Stimulated activated naive B cell treated with anti-CD40 and anti-IgM and Interleukin-4, amounts not matched to agents 10 μg/mL and 1 μg/mL and 100 μg/mL, for 72 hours (primary cell): ENCODE data around the gene HHATL.

Experiments used
- ATAC-seq, 2 donors: fragments of 150-1000 bp; cut with Tn5 transposase; replicated peaks; 2 replicates each; pipeline ENCODE4 v1.10.0; 2021; ENCODE audit warnings: moderate library complexity in 1 of 2
- DNase-seq: peaks from one replicate; pipeline ENCODE4 v3.0.0; 2021
- H3K27ac Mint-ChIP-seq: one replicate; pipeline ENCODE4 v1.8.0; 2022; ENCODE audit warnings: mild to moderate bottlenecking, mixed read lengths
- H3K27me3 Mint-ChIP-seq, 2 donors: one replicate each; pipeline ENCODE4 v1.8.0; 2022; ENCODE audit warnings: mixed read lengths in 2 of 2
- H3K36me3 Mint-ChIP-seq, 2 donors: one replicate each; pipeline ENCODE4 v1.8.0; 2022; ENCODE audit warnings: mixed read lengths in 2 of 2, mild to moderate bottlenecking in 1 of 2
- H3K4me1 Mint-ChIP-seq, 2 donors: one replicate each; pipeline ENCODE4 v1.8.0; 2022; ENCODE audit warnings: mixed read lengths in 2 of 2, mild to moderate bottlenecking in 1 of 2
- H3K4me3 Mint-ChIP-seq, 2 donors: one replicate each; pipeline ENCODE4 v1.8.0; 2022; ENCODE audit warnings: mild to moderate bottlenecking in 2 of 2, mixed read lengths in 2 of 2, moderate library complexity in 1 of 2
- H3K9me3 Mint-ChIP-seq, 2 donors: one replicate each; pipeline ENCODE4 v1.8.0; 2022; ENCODE audit warnings: mixed read lengths in 2 of 2, mild to moderate bottlenecking in 1 of 2

The HHATL gene, protein sequence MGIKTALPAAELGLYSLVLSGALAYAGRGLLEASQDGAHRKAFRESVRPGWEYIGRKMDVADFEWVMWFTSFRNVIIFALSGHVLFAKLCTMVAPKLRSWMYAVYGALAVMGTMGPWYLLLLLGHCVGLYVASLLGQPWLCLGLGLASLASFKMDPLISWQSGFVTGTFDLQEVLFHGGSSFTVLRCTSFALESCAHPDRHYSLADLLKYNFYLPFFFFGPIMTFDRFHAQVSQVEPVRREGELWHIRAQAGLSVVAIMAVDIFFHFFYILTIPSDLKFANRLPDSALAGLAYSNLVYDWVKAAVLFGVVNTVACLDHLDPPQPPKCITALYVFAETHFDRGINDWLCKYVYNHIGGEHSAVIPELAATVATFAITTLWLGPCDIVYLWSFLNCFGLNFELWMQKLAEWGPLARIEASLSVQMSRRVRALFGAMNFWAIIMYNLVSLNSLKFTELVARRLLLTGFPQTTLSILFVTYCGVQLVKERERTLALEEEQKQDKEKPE

DNA sequence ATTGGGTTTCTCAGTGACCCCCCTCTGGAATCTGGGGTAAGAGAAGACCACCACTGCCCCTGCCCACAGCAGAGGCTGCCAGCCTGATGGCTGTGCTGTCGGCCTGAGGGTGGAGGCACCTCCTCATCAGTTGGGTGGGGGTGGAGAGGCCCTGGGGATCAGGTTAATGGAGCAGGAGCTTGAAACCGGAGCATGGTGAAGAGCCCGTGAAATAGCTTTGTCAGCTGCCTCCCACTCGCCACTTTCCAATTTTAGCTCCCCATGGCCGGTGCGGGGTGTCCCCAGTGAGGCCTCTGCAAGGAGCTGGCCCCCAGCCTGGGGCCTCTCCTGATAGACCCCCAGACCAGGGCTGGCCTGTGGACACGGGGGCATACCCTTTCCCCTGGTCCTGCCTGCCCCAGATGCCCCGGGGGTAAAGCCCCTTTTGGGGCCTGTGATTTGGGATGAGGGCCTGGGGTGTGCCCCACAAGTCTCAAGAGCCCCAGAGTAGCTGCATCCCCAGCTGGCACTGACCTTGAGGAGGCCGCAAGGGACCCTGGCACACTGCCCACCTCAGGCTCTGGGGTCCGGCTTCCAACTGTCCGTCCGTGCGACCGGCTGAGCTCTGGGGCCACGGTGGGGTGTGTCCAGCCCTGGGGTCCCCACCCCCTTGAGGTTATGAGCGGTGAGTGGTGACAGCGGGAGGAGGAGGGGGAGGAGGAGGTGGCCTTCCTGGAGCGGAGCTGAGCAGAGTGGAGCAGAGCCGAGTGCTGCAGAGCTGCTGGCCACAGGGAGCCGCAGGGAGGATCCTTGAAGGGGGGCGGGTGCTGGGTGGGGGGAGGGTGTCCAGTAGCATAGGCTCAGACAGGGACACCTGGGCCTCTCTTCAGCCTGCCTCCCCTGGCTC is at the start of gene HHATL:
Gene HHATL (minus strand): TSS at position 733 of the 886 bp plus-strand sequence. CDS start 1,972 bp downstream, outside the sequence.
- Mint-ChIP-seq H3K4me1 (peaks cover 0 to 6% of the 10 kb centered on the region in 2 donors), H3K4me3 (no peak within 1 kb of the TSS), H3K27me3 (peaks cover 25 to 34% of the 10 kb centered on the region in 2 donors), H3K36me3 (no peaks in the 10 kb centered on the region), H3K27ac (no peak within 1 kb of the TSS), H3K9me3 (no peaks in the 10 kb centered on the region)
- ATAC-seq (no peak), DNase-seq (no peak)

DNA sequence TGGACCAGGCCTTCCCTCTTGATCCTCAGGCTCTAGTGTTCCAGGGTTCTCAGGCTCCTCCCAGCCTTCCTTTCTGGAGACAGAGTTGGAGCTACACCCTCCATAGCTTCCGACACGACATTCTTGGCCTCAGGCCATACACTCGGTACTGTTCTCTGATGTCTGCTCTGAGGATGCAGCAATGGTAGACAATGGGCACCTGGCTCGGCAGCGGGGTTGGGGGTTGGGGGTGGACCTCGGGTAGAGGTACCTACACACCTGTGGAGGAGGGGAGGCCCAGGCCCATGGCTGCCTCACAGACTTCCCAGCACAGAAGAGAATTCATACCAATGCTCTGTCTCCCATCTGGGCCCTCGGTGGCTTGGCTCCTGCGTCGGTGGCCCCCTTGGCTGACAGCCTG is 49.0 kb upstream of the HHATL start:
- no peaks in the 10 kb centered on the region for H3K27me3 Mint-ChIP-seq
- no peak for ATAC-seq

DNA sequence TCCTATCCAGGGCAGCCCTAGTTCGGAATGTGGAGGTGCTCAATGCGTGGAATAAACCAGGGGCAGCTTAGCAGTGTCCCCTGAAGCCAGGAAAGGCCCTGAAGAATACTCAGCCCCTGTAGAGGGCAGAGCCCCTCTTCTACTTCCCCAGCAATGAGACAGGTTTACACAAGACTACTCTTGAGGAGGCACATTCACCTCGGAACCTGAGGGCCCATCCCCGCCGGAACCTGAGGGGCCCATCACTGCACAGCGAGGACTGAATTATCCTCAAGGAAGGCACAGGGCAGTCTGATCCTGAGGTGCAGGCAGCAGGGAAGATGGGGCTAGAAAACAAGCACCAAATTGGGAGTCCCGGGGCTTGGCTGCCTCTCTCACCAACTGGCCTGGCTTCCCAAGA is 48.2 kb upstream of the HHATL start:
- Mint-ChIP-seq H3K36me3 (peaks cover 0 to 2% of the 10 kb centered on the region in 2 donors), H3K4me3 (no peak overlapping the region), H3K27ac (no peak overlapping the region), H3K4me1 (peaks cover 3 to 6% of the 10 kb centered on the region in 2 donors), H3K9me3 (no peaks in the 10 kb centered on the region), H3K27me3 (no peaks in the 10 kb centered on the region)
- DNase-seq (no peak), ATAC-seq (no peak)

More for the DNA sequence above, 49.0 kb upstream of the HHATL start:
- no peak overlapping the region for H3K4me3 Mint-ChIP-seq
- no peak overlapping the region for H3K27ac Mint-ChIP-seq
- no peak for DNase-seq
- no peaks in the 10 kb centered on the region for H3K9me3 Mint-ChIP-seq
- H3K36me3 Mint-ChIP-seq, result peaks cover 0 to 2% of the 10 kb centered on the region in 2 donors
- H3K4me1 Mint-ChIP-seq, result peaks cover 3 to 6% of the 10 kb centered on the region in 2 donors

DNA sequence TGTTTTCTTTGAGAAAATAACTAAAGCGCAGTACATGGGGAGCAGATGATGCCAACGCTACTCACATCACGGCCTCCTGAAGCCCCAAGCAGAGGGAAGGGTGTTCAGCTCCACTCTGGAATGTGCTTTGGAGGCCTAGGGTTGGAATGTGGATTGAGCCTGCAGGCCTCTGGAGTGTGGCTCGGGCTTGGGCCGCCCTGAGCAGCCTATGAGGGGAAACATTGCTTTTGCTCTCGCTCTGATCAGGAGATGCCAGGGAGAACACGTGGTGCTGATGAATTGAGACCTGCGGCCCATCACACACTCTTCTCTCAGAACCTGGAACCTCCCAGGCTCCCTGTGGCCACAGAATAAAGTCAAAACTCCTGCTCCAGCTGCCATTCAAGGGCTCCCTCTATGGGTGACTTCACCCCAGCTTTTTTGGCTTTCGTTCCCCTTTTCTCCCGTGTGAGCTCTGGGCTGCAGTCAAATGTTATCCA is 47.2 kb upstream of the HHATL start:
- H3K4me1 Mint-ChIP-seq, result peaks cover 3 to 6% of the 10 kb centered on the region in 2 donors
- no peak overlapping the region for H3K27ac Mint-ChIP-seq
- ATAC-seq (no peak), DNase-seq (no peak)
- H3K9me3 Mint-ChIP-seq, result no peaks in the 10 kb centered on the region
- peaks cover 0 to 2% of the 10 kb centered on the region in 2 donors for H3K36me3 Mint-ChIP-seq
- H3K27me3 Mint-ChIP-seq, result no peaks in the 10 kb centered on the region
- no peak overlapping the region for H3K4me3 Mint-ChIP-seq

- ATAC-seq (no peak), DNase-seq (no peak)
- peaks cover 0 to 2% of the 10 kb centered on the region in 2 donors for H3K36me3 Mint-ChIP-seq
- peaks cover 3 to 6% of the 10 kb centered on the region in 2 donors for H3K4me1 Mint-ChIP-seq
- no peak overlapping the region for H3K4me3 Mint-ChIP-seq
- H3K27me3 Mint-ChIP-seq, result no peaks in the 10 kb centered on the region
- no peak overlapping the region for H3K27ac Mint-ChIP-seq
- no peaks in the 10 kb centered on the region for H3K9me3 Mint-ChIP-seq
Observed at GRCh38 chr3:42749025-42749752, 46.6 kb upstream of the HHATL start.

DNA sequence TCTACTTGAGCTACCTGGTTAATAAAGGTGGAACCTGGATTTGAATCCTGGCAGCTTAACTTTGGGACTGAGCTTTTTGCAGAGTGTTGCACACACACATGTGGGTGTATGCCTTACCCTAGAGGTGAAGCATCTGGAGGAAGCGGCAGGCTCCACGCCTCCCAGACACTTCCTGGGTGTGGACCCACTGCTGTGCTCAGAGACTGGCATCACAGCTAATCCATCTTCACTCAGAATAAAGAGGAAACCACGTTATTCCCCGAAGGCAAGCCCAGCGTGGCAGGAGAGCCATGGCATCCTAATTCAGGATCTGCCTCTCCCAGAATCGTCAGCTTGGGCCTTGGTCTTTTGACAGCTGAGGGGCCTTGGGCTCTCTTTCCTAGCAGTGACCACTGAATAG is 45.0 kb upstream of the HHATL start:
- Mint-ChIP-seq H3K36me3 (peaks cover 0 to 2% of the 10 kb centered on the region in 2 donors), H3K27ac (no peak overlapping the region), H3K27me3 (no peaks in the 10 kb centered on the region), H3K4me1 (peaks cover 3 to 6% of the 10 kb centered on the region in 2 donors), H3K4me3 (no peak overlapping the region), H3K9me3 (no peaks in the 10 kb centered on the region)
- ATAC-seq (no peak), DNase-seq (no peak)

- no peak for ATAC-seq
- Mint-ChIP-seq H3K4me3 (no peak overlapping the region), H3K27me3 (no peaks in the 10 kb centered on the region), H3K36me3 (peaks cover 0 to 2% of the 10 kb centered on the region in 2 donors), H3K9me3 (no peaks in the 10 kb centered on the region), H3K27ac (no peak overlapping the region), H3K4me1 (peaks cover 3 to 6% of the 10 kb centered on the region in 2 donors)
- no peak for DNase-seq
Observed at GRCh38 chr3:42746455-42747450, 44.2 kb upstream of the HHATL start.

GRCh38 chr3:42745776-42746454 is 43.3 kb upstream of the HHATL start:
- H3K27ac Mint-ChIP-seq, result no peak overlapping the region
- H3K9me3 Mint-ChIP-seq, result no peaks in the 10 kb centered on the region
- no peaks in the 10 kb centered on the region for H3K36me3 Mint-ChIP-seq
- H3K4me3 Mint-ChIP-seq, result no peak overlapping the region
- DNase-seq, result no peak
- ATAC-seq, result no peak
- H3K27me3 Mint-ChIP-seq, result no peaks in the 10 kb centered on the region
- H3K4me1 Mint-ChIP-seq, result peaks cover 3 to 6% of the 10 kb centered on the region in 2 donors

DNA sequence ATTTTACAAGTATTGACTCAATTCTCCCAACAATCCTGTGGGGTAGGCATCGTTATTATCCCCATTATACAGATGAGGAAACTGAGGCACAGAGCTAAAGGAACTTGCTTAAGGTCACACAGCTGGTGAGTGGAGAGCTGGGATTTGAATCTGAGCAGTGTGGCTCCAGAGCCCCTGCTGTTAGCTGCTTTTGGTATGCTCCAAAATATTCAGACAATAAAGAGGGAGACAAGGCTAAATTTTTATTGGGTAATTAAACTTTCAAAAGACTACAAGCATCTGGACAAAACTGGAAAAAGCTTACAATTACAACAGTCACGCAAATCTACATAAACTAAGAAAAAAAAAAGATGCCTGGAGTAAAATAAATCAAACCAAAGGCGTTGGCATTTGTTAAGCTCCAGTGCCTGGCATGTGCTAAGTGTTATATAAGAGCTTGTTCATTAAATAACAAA is 42.7 kb upstream of the HHATL start:
- Mint-ChIP-seq H3K4me3 (no peak overlapping the region), H3K9me3 (no peaks in the 10 kb centered on the region), H3K27ac (no peak overlapping the region), H3K27me3 (no peaks in the 10 kb centered on the region), H3K36me3 (peaks cover 0 to 1% of the 10 kb centered on the region in 2 donors), H3K4me1 (peaks cover 3 to 6% of the 10 kb centered on the region in 2 donors)
- ATAC-seq (no peak), DNase-seq (no peak)

GRCh38 chr3:42743204-42743995 is 40.8 kb upstream of the HHATL start:
- Mint-ChIP-seq H3K27ac (no peak overlapping the region), H3K4me1 (peaks cover 7 to 21% of the 10 kb centered on the region in 2 donors), H3K27me3 (no peaks in the 10 kb centered on the region), H3K9me3 (no peaks in the 10 kb centered on the region), H3K4me3 (no peak overlapping the region), H3K36me3 (peaks cover 0 to 1% of the 10 kb centered on the region in 2 donors)
- DNase-seq (no peak), ATAC-seq (no peak)

DNA sequence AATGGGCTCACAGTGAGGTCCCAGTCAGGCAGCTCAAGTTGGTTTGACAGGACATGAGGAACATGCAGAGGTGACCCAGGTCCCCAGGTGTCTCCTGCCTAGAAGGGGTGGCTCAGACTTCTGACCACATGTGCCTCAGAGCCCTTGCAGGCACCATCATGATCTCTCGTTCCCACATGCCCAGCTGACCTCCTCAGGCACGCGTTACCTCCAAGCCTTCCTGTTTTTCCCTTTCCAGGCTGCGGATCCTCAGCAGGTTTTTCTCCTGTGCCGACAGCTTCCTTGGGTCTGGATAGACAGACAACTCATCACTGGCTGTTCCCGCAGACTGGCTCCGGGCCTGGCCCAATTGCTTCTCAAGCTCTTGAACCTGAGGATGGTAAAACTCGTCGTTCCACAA is 40.1 kb upstream of the HHATL start:
- Mint-ChIP-seq H3K9me3 (no peaks in the 10 kb centered on the region), H3K36me3 (peaks cover 0 to 1% of the 10 kb centered on the region in 2 donors), H3K27me3 (no peaks in the 10 kb centered on the region), H3K4me1 (peaks cover 7 to 20% of the 10 kb centered on the region in 2 donors), H3K4me3 (no peak overlapping the region), H3K27ac (no peak overlapping the region)
- DNase-seq (no peak), ATAC-seq (no peak)

DNA sequence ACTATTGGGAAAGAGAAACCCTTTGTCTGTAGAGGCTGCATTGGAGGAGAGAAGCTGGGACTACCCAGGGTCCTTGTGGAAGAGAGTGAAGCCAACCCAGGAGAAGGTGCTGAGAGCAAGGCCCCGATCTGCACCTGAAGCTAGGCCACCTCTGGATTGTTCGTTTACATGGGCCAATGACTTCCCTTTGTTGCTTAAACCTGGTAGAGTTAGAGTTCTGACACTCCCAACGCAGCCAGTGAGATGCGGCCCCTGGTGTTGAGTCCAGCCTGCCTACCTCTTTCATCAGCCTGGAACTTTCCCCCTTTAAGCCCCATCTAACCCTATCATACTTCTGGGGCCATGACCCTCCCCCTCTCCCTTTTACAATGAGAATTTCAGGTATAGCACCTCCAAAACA is 39.7 kb upstream of the HHATL start:
- Mint-ChIP-seq H3K4me3 (no peak overlapping the region), H3K27me3 (no peaks in the 10 kb centered on the region), H3K36me3 (peaks cover 0 to 1% of the 10 kb centered on the region in 2 donors), H3K9me3 (no peaks in the 10 kb centered on the region), H3K27ac (no peak overlapping the region), H3K4me1 (peaks cover 7 to 16% of the 10 kb centered on the region in 2 donors)
- no peak for DNase-seq
- ATAC-seq, result no peak
